T-helper 2 cell treated with Interferon-gamma antibody and Interleukin-4, amounts not matched to agents 100 ng/mL and 5 ng/mL, for 36 hours (primary cell): ENCODE measurements around the gene NOTUM. TPM values are rescaled to one million over a fixed set of nuclear protein-coding genes. Genes with fewer than 3 reads are reported as not detected.

ENCODE experiments used
- intact Hi-C: fragments of 100-400 bp; cut with micrococcal nuclease; formaldehyde crosslinking; loops from one replicate; pipeline ENCODE4 v1.15.1; 2023
- total RNA-seq: library from RNA; stranded (reverse); gene quantifications from 2 replicates; pipeline ENCODE4 v1.2.3, GENCODE V29; 2022

NOTUM gene
- total RNA-seq: 0.11 and 0.48 TPM in 2 replicates

DNA sequence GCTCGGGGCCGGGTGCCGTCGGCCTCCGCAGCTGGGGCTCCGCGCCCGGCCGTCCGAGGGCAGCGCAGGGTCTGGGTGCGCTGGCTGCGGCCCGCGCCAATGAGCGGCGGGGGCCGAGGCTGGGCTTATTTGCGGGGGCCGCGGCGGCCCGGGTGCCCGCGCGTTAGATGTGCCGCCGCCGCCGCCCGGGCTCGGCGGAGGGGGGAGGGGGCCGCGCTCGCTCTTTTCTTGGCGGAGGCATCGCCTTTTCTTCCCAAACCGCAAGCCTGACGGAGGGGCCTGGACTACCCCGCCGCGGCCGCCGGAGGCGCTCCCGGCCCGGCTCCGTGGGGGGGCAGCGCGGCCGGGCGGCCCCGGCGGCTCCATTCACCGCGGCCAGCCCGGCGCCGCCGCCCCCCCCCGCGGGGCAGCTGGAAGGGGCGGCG lies at the start of gene NOTUM:
TSS of gene NOTUM (minus strand) at position 101 of the 425 bp plus-strand sequence. CDS start 278 bp downstream, outside the sequence.
- intact Hi-C loops: no loop called here

DNA sequence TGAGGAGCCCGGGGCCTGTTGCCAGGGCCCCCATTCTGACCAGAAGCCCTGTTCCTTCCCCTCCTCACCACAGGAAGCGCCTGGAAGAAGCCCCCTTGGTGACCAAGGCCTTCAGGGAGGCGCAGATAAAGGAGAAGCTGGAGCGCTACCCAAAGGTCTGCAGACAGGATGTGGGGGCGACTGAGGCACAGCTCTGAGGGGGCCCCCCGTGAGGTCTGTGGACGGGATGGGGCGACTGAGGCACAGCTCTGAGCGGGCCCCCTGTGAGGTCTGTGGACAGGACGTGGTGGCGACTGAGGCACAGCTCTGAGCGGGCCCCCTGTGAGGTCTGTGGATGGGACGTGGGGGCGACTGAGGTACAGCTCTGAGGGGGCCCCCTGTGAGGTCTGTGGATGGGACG lies 48.4 kb upstream of the NOTUM start:
- intact Hi-C loops: no loop called here

DNA sequence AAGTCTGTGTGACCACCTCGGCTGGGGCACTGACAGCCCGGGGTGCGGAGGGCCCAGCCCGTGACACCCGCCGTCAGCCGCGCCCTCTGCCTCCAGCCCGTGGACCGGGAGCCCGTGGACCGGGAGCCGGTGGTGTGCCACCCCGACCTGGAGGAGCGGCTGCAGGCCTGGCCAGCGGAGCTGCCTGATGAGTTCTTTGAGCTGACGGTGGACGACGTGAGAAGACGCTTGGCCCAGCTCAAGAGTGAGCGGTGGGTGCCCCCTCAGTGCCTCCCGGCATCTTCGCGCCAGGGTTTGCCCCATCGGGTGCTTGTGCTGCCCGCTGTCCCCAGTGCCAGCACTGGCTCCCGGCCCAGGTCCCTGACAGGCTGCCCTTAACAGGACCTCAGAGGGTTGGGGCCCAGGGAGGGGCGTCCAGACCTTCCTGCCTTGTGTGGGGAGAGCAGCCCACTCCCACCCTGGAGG lies 48.0 kb upstream of the NOTUM start:
- intact Hi-C loops: no loop called here

DNA sequence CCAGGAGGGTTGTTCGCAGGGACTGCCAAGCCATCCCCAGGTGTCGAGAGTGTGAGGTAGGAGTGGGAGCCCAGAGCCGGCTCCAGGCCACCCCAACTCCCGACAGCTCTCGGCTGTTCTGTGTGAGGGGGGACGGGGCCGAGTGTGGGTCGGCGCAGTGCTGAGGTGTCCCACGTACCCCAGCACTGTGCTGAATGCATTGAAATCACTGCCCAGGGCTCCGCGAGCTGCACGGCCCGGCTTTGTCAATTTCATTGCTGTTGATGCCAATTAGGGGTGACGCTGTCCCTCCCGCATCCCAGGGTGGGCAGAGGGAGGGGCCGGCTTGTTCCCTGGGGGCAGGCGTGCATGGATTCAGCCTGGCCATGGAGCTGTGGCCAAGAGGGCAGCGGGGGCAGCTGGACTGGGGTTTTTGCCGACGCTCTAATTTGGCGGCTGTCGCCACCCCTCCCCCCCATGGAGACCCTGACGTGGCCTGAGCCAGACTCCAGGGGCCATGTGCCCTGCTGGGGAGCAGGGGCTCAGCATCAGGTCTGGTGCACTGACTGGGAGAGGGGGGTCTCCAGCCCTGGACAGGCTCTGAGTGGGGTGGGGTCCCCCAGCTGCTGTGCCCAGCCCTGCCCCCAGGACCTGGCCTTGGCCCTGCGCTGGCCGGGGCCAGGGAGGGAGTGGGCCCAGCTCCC lies 47.4 kb upstream of the NOTUM start:
- intact Hi-C loops: no loop called here

DNA sequence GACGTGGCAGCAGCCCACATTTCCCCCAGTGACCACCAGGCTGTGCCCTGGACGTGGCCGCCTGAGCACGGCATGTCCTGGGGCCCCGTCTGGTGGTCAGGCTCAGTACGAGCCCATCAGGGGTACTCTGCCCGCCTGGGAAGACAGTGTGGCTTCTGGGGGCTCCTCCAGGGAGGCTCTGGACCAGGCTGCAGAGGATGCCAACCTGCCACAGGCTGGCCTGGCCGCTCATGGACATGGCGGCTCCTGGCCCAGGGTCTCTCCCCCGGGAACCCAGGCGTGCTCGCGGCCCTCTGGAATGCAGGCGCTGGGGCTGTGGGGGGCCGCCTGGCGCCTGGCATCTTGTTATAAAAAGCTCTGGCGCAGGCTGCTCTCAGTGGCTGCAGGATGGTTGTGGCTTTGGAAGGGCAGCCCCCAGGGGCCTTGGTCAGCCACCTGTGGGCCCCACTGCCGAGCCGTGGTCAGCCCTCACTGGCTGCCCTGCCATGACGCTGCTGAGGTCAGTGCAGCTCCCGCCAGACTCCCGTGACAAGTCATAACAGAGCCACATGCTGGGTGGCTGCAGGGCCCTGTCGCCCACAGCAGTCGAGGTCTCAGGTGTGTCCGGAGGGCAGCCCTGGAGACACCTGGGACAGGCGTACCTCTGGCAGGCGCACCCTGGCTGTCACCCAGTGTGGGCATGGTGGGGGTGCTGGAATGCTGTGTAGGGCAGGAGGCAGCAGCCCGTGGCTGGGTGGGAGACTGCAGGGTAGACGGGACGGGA lies 46.7 kb upstream of the NOTUM start:
- intact Hi-C loops: no loop called here

DNA sequence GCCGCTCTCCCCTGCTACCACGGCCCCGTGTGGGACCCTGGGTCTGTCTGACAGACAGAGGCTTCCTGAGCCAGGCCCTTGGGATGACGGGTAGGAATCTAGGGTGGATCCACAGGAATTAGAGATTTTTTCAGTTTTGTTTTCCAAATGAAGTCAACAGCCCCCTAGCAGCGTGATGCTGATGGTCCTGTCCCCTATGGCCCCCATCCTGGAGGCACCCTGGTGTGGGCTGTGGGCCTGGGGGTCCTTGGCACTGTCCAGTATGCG lies 46.2 kb upstream of the NOTUM start:
- intact Hi-C loops: no loop called here

DNA sequence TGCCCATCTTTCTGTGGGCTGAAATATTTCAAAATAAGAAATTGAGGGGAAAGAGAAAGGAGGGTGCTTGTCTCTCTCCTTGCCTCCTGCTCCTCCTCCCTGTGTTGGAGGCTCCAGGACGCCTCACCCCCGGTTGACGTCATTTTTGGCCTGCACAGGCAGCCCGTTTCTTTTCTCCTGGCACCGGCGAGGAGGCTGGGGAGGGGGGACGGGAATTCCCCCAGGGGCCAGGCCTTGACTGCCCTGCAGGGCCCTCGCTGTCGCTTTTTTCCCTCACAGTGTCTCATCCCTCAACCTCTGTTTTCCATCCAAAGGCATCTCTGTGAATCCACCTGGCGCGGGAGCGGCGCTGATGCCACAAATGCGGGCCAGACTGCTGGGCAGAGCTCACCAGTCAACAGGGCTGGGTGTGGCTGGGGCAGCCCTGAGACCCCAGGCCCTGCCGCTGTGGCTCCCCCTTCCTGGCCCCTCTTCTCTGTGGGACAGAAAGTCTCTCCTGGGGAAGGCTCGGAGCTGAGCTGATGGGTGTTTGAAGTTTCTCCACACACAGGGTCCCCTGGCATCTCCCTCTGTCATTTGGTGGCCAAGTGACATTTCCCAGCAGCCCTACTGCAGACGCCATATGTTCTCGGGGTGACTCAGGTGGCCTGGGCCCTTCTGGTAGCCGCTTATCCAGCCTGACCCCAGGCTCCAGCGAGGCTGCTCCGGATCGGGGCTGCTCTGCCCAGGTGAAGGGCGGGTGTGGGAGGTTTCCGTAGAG lies 45.7 kb upstream of the NOTUM start:
- intact Hi-C loops: no loop called here

DNA sequence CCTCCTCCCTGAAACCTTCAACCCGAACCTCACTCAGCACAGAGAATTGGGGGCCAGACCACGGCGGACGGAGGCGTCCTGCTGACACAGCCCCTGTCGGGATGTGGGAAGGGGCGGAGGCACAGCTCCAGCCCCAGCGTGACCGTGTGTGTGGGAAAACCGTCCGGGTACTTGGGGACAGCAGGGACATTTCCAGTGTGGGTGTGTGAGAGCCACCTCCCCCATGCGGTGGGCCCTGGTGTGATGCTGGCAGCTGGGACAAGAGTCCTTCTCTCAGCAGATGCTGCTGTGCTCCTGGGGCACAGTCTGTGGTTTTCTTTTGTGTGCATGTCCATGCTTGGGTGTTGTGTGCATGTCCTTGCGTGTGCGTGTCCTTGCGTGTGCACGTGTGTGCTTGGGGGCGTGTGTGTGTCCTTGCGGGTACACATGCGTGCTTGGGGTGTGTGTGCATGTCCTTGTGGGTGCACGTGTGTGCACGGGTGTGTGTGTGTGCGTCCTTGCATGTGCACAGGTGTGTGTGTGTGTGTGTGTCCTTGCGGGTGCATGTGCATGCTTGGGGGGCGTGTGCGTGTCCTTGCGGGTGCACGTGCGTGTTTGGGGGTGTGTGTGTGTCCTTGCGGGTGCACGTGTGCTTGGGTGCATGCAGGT lies 44.8 kb upstream of the NOTUM start:
- intact Hi-C loops: no loop called here

DNA sequence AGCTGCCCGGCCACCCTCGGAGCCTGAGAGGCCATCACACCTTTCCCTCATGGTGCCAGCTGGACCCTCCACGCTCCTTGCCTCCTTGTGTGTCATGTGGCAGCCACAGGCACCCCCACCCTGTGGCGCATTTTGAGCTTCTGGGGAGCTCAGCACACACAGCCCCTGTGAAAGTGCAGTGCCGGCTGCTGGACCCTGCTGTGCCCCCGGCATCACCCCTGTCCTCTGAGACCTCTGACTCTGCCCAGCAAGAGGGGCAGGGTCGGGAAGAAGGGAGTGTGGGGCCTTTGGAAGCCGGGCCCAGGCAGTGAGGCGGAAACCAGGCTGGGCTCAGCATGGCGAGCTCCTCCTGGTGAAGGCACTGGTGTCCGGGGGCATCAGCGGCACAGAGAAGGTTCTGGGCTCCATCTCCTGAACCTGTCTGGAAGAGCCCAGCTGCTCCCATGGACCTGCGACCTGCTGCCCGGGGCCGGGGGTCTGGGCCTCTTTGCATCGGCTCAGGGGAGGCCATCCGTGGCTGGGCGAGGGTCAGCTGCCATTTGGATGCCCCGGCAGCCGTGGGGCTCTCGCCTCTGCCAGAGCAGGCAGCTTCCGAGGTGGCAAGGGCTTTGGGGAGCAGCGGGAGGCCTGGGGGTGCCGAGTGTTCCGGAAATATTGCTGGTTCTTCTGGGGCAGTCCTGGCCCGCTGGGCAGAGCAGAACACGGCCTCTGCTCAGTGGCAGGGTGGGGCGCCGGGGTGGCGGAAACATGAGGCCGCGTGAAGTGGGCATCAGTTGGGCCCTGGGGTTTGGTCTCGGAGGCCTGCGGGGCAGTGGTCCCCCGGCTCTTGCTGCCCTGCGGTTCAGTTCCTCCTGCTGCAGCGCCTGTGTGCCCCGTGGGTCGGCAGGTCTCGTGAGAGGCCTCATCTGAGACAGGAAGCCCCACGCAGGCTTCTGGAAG lies 43.8 kb upstream of the NOTUM start:
- intact Hi-C loops: no loop called here

DNA sequence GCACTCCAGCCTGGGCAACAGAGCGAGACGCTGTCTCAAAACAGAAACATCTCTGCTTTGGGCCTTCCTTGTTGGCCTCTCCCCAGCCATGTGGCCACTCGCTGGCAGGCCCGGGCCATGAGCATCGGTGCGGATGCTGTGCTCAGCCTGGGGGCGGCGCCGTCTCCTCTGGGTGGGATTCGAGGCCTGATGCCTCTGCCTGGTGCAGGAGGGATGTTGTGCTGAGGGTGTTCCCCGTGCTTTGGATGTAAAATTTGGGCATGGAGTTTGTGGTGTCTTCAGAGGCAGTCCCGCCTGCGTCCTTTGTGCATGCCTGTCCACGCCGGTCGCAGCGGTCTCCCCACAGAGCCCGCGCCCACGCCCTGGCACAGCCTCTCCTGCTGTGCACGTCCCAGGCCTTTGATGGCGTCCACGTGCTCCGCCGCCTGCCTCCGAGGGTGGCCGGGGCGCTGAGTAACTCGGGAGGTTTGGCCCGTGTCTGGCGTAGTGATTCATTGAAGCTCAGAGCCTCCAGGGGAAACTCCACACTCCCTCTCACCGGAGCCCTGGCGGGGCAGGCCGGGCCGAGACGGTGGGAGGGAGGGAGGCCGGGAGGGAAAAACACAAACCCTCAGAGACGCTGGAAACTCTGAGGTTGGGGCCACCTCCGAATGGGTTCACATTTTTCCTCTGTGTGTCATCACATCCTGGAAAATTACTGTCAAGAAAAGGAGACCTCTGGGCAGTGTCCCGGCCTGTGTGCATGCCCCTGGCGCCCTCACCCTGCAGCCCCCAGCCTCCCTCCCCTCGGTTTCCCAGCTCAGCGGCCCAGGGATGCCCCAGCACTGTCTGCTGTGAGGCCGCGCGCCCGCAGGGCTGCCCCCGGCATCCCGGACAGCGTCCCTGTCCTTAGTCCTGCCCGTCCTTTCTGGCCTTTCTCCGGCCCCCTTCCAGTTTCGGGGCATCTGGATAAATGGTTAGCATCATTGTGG lies 42.7 kb upstream of the NOTUM start:
- intact Hi-C loops: no loop called here

DNA sequence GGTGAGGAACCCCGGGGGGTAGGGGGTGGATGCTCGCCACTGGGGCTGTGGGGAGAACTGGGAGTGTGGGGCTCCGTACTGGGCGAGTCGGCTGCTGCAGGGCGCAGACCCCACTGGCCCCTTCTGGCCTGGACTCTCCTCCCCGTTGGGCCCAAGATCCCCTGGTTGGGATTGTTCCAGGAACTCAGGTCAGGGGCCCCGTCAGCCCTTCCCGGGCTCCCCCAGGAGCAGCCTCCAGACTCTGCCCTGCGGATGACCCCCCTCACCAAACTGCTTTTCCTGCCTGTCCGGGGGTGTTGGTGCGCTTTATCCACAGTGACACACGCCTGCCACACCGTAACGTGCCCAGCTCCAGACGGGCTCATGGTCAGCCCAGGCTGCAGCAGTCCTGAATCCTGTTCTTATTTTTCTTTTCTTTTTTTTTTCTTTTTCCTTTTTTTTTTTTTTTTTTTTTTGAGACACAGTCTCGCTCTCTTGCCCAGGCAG lies 40.6 kb upstream of the NOTUM start:
- intact Hi-C loops: no loop called here

DNA sequence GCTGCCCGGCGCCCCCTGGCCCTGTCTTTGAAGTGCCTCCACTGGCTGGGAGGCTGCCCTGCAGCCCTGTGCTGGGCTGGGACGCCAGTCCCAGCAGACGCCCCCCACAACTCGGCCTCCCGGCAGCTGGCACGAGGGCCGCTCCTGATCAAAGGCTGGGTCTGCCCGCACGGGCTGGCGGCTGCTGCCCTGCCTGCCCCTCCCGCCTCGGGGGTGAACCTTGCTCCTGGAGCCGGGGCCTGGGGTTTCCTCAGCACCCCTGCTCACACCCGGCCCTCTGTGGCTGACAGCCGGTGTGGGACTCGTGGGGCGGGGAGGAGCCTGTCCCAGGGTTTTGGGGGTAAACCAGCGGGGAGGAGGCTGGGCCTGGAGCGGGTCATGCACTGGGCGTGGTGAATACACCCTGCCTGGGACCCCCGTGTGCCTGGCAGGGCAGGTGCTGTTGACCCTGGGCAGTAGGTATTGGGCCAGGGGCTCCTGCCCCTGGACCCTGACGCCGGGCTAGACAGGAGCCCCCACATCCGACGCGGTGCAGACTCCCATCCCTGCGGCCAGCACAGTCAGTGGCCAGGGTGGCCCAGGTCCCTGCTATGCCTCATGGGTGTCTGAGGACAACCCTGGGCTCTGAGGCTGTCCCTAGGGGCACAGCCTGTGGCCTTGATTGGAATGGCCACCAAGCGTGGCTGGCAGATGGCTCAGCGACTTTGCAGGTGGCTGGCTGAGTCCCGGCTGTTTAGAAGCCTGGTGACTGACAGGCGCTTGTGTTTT lies 40.0 kb upstream of the NOTUM start:
- intact Hi-C loops: no loop called here

DNA sequence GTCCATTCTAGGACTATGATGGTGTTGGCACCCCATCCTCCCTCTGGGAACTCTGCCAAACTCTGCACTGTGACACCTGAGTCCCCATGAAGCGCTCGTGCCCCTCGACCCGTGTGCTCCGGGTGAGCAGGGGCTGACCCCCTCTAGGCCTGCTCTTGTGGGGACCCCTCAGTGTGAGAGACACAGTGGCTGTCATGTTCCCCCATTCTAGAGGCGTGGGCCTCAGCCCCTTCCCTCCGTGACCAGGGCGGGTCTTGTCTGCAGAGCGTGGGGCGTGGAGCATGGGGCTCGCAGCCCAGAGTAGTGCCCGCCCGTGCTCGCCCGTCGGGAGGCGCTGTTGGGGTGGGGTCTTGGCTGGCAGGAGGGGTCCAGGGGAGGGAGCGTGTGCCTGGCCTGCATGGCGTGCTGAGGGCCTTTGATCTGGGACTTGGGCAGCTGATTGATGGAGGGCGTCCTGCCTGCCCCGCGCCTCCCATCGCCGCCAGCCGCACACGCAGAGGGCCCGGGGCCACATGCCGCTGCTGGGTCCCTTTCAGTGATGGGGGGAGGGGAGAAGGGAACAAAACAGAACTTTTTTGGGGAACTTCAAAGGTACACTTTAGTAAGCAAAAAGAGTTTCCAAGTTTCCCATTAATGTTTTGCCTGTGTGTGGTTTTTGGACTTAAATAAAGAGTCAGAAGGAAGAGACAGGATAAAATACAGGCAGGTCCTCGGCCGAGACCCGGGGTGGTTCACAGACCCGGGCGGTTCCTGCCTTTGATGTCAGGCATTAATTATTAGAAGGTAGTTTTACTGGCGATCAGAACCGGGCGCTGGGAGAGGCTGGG lies 39.2 kb upstream of the NOTUM start:
- intact Hi-C loops: no loop called here

DNA sequence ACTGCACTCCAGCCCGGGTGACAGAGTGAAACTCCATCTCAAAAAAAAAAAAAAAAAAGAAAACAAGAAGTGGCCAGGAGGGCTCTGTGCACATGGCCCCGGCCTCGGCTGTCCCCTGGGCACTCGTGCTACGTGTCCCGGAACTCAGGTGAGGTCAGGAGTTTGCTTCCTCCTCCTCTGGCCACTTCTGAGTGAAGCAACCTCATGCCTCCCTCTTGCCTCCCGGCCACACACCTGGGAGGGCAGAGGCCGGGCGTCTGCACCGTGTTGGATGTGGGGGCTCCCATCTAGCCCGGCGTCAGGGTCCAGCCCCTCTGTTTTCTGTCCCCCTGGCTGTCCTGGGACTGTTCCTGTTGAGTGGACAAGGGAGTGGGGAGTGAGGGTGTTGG lies 38.6 kb upstream of the NOTUM start:
- intact Hi-C loops: no loop called here

DNA sequence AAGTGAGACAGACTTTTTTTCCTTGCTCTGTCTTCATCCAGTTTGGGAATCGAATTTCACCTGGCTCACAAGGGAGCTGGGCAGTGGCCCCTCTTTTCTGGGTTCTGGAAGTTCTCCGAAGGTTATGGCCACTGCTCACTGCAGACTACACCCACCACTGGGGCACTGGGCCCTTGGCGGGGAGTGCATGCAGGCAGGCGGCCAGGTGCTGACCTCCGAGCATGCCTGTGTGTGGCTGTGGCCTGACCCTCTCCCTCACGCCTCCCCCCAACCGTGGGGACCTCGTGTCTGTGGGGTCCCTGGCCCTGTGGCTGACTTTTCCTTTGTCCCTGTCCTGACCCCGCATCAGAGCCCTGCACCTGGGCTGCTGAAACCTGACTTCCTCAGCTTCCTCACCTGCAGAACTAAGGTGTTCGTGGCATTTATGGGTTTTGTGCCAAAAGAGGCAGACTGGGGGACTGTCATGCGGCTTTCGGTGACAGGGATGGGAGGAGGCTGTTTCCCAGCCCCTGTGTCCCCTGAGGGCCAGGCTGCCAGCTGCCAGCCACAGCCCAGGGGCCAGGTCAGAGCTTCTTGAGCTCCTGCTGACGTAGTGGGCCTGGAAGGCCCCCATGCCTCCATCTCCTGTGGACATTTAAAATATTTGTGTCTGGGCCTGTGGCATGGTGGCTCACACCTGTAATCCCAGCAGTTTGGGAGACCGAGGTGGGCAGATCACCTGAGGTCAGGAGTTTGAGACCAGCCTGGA lies 37.9 kb upstream of the NOTUM start:
- intact Hi-C loops: no loop called here

DNA sequence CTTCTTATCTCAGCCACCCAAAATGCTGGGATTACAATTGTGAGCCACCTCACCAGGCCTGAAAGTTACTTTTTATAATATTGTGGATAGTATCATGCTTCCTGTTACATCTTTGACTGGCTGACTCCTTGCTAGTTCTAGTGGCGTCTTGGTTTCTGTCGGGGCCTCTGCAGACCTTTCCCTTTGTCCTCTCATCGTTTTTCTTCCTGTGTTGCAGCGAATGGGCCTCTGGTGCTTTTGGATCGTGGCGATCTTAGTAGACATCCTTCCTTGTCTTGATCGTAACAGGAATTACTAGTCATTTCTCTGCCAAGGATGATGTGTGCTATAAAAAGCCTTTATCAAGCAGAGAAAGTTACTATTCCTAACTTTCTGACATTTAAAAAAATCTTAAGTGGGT lies 37.2 kb upstream of the NOTUM start:
- intact Hi-C loops: no loop called here
